PC-9 (cell line): ENCODE results near the gene TNFRSF1B.

Source experiments
- CTCF ChIP-seq: fragments of 200-600 bp; sonication (generic); conservative IDR thresholded peaks from 2 replicates; pipeline ENCODE4 v1.6.1; 2017; ENCODE audit warnings: mixed run types, antibody characterized with exemption, mild to moderate bottlenecking, moderate library complexity
- EZH2 ChIP-seq: fragments of 200-600 bp; sonication (generic); IDR thresholded peaks from 2 replicates; pipeline ENCODE4 v1.8.0; 2017; ENCODE audit warnings: antibody characterized with exemption, low read depth

- no peak for TF ChIP-seq CTCF
- TF ChIP-seq EZH2, result no peak
These were observed 24.6 kb downstream of the TNFRSF1B start for GRCh38 chr1:12191242-12192032.
